OCI-LY3 (cell line): ENCODE results near the gene KDM4C.

Source experiments
- H2AFZ ChIP-seq: fragments of 200-600, 300-600 bp; shearing (Covaris generic); 2 replicates; pipeline ENCODE4 v1.6.0; 2014; ENCODE audit warnings: antibody characterized with exemption, low read depth, low read length
- H3K27ac ChIP-seq: fragments of 200-600, 300-600 bp; sonication (generic); 2 replicates; pipeline ENCODE4 v1.5.1; 2014; ENCODE audit warnings: mild to moderate bottlenecking, low read length, moderate library complexity, mixed read lengths
- H3K27me3 ChIP-seq: fragments of 200-600, 300-600 bp; sonication (generic); 2 replicates; pipeline ENCODE4 v1.6.1; 2014; ENCODE audit warnings: low read depth, low read length, mixed read lengths
- H3K36me3 ChIP-seq: fragments of 200-600, 300-600 bp; sonication (generic); replicated peaks from 2 replicates; pipeline ENCODE3; 2014; ENCODE audit warnings: low read depth, low read length, mixed read lengths
- H3K4me1 ChIP-seq: fragments of 300-600, 200-600 bp; sonication (generic); 2 replicates; pipeline ENCODE4 v1.6.1; 2014; ENCODE audit warnings: low read length, mixed read lengths
- H3K4me2 ChIP-seq: fragments of 200-600, 300-600 bp; sonication (generic); 2 replicates; pipeline ENCODE4 v1.6.1; 2014; ENCODE audit warnings: low read length, mixed read lengths
- H3K4me3 ChIP-seq: fragments of 300-600, 200-600 bp; sonication (generic); 2 replicates; pipeline ENCODE4 v1.5.1; 2014; ENCODE audit warnings: antibody characterized with exemption, mild to moderate bottlenecking, low read length, moderate library complexity
- H3K79me2 ChIP-seq: fragments of 300-600, 200-600 bp; shearing (Covaris generic); 2 replicates; pipeline ENCODE4 v1.6.1; 2014; ENCODE audit warnings: mild to moderate bottlenecking, low read length, mixed read lengths
- H3K9ac ChIP-seq: fragments of 300-600, 200-600 bp; shearing (Covaris generic); 2 replicates; pipeline ENCODE4 v1.6.0; 2014; ENCODE audit warnings: mild to moderate bottlenecking, low read length, moderate library complexity
- H3K9me3 ChIP-seq: fragments of 200-600, 300-600 bp; shearing (Covaris generic); 2 replicates; pipeline ENCODE4 v1.6.1; 2014; ENCODE audit warnings: low read length, mixed read lengths; ENCODE audit not compliant: insufficient read depth
- H4K20me1 ChIP-seq: fragments of 200-600, 300-600 bp; sonication (generic); 2 replicates; pipeline ENCODE4 v1.6.1; 2016; ENCODE audit warnings: low read length, mixed read lengths; ENCODE audit not compliant: insufficient read depth
- EZH2phosphoT487 ChIP-seq: fragments of 200-600 bp; shearing (Covaris generic); IDR thresholded peaks from 2 replicates; pipeline ENCODE4 v1.6.1; 2018; ENCODE audit warnings: antibody characterized with exemption, mixed run types, low read depth
- TF ChIP-seq, protein P1 (sequence below): fragments of 200-600, 300-600 bp; sonication (generic); IDR thresholded peaks from 2 replicates; pipeline ENCODE4 v1.5.1; 2014; ENCODE audit warnings: antibody characterized with exemption, low read length, low read depth

The KDM4C gene

DNA sequence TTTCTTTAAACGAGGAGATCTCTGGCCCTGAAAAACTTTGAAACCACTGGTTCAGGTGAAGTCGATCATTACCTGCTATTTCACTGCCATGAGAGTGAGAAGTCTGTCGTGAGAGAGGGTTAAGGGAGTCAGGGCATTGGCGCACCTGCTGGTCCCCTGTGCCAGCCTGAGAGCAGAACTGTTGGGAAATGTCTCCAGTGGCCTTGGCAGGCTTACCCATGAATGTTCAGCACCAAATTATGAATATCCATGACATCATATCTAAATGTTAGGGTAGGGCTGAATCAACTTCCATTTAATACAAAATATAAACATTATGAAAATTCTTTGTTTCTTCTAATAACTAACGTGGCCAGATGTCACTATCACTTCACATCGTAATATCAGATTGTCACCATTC is 379.3 kb downstream of the KDM4C start:
- H3K4me1 ChIP-seq = no peaks in the 10 kb centered on the region
- H3K4me2 ChIP-seq = no peak overlapping the region
- H3K79me2 ChIP-seq = no peaks in the 10 kb centered on the region
- no peaks in the 10 kb centered on the region for H4K20me1 ChIP-seq
- no peak overlapping the region for H3K9ac ChIP-seq
- no peaks in the 10 kb centered on the region for H3K36me3 ChIP-seq
- no peak overlapping the region for H3K4me3 ChIP-seq
- H3K27ac ChIP-seq = no peak overlapping the region
- TF ChIP-seq, protein P1, sequence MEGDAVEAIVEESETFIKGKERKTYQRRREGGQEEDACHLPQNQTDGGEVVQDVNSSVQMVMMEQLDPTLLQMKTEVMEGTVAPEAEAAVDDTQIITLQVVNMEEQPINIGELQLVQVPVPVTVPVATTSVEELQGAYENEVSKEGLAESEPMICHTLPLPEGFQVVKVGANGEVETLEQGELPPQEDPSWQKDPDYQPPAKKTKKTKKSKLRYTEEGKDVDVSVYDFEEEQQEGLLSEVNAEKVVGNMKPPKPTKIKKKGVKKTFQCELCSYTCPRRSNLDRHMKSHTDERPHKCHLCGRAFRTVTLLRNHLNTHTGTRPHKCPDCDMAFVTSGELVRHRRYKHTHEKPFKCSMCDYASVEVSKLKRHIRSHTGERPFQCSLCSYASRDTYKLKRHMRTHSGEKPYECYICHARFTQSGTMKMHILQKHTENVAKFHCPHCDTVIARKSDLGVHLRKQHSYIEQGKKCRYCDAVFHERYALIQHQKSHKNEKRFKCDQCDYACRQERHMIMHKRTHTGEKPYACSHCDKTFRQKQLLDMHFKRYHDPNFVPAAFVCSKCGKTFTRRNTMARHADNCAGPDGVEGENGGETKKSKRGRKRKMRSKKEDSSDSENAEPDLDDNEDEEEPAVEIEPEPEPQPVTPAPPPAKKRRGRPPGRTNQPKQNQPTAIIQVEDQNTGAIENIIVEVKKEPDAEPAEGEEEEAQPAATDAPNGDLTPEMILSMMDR = no peak
- TF ChIP-seq EZH2phosphoT487 = no peak
- H3K27me3 ChIP-seq = no peaks in the 10 kb centered on the region
- H2AFZ ChIP-seq = no peak overlapping the region
- no peaks in the 10 kb centered on the region for H3K9me3 ChIP-seq

DNA sequence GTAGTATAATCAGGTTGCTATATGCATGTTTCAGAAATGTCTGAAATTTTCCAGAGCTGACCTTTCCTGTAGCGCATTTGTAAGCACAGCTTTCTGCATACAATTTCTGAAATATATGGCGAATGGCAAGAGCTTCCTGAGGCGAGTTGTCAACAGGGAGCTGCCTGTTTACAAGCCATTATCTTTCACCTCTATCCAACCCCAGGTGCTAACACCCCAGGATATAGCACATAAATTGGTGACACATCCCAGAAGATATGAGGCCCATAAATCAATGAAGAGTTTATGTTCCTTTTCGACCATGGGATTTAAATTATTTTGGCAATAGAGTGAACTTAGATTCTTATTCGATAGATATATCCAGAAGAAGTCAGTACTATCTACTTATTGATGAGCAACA is 379.8 kb downstream of the KDM4C start:
- Histone ChIP-seq H3K79me2 (no peaks in the 10 kb centered on the region), H2AFZ (no peak overlapping the region), H3K9me3 (no peaks in the 10 kb centered on the region), H4K20me1 (no peaks in the 10 kb centered on the region), H3K4me2 (no peak overlapping the region), H3K36me3 (no peaks in the 10 kb centered on the region), H3K27ac (no peak overlapping the region), H3K27me3 (no peaks in the 10 kb centered on the region), H3K9ac (no peak overlapping the region), H3K4me1 (no peaks in the 10 kb centered on the region), H3K4me3 (no peak overlapping the region)
- TF ChIP-seq EZH2phosphoT487 = no peak
- TF ChIP-seq, protein P1 = no peak

DNA sequence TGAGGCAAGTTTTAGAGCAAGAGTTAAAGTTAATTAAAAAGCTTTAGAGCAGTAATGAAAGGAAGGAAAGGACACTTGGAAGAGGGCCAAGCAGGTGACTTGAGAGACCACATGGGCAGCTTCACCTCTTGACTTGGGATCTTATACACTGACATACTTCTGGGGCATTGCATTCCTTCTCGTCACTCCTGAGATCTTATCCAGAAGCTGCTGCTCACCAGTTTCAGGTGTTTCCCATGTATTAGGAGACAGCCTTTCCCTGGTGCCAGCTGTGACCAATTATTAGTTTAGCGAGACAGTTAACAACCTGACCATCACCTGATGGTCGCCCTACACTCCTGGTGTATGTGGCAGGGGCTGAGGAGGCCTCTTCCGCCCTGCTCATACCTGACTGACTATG is 382.1 kb downstream of the KDM4C start:
- H4K20me1 ChIP-seq = no peaks in the 10 kb centered on the region
- H3K27ac ChIP-seq = no peak overlapping the region
- H3K36me3 ChIP-seq = no peaks in the 10 kb centered on the region
- H3K9ac ChIP-seq = no peak overlapping the region
- no peak overlapping the region for H2AFZ ChIP-seq
- no peaks in the 10 kb centered on the region for H3K9me3 ChIP-seq
- H3K79me2 ChIP-seq = no peaks in the 10 kb centered on the region
- no peak overlapping the region for H3K4me2 ChIP-seq
- TF ChIP-seq, protein P1 = no peak
- TF ChIP-seq EZH2phosphoT487 = no peak
- no peaks in the 10 kb centered on the region for H3K27me3 ChIP-seq
- H3K4me3 ChIP-seq = no peak overlapping the region
- no peaks in the 10 kb centered on the region for H3K4me1 ChIP-seq

DNA sequence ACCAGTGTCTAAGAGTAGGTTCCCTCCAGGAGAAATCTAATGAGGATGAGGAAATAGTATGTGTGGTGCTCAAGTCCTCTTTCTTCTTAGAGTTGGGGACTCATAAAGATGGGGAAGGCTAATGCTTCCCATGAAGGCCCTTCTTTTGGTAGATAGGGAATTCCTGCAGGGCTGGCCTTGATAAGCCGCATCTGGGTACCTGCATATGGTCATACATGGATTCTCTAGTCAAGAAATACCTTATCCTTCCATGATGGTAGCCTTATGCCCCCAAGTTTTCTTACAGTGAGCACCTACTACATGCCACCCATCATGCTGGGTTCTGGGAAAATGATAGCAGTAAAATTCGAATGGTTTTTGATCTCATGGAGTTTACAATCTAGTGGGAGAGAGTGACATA is 382.6 kb downstream of the KDM4C start:
- Histone ChIP-seq H3K9me3 (no peaks in the 10 kb centered on the region), H3K4me3 (no peak overlapping the region), H3K36me3 (no peaks in the 10 kb centered on the region), H3K4me1 (no peaks in the 10 kb centered on the region), H3K9ac (no peak overlapping the region), H3K27ac (no peak overlapping the region), H2AFZ (no peak overlapping the region), H4K20me1 (no peaks in the 10 kb centered on the region), H3K4me2 (no peak overlapping the region), H3K27me3 (no peaks in the 10 kb centered on the region), H3K79me2 (no peaks in the 10 kb centered on the region)
- TF ChIP-seq, protein P1 = no peak
- TF ChIP-seq EZH2phosphoT487 = no peak
